ENCODE measurements around the gene PDAP1.

PDAP1 gene

GRCh38 chr7:99365318-99366141 is 42.9 kb downstream of the PDAP1 start:
- TF ChIP-seq GATA2 (IDR thresholded peaks at IDR 0.05; ENCODE audit: low read depth, low read length) (no peak), GATA3 (IDR thresholded peaks at IDR 0.05; ENCODE audit: low read depth, low read length) (no peak)

GRCh38 chr7:99363286-99363685 is 45.1 kb downstream of the PDAP1 start:
- TF ChIP-seq GATA2 (IDR thresholded peaks at IDR 0.05; ENCODE audit: low read depth, low read length) (no peak), GATA3 (IDR thresholded peaks at IDR 0.05; ENCODE audit: low read depth, low read length) (no peak)

DNA sequence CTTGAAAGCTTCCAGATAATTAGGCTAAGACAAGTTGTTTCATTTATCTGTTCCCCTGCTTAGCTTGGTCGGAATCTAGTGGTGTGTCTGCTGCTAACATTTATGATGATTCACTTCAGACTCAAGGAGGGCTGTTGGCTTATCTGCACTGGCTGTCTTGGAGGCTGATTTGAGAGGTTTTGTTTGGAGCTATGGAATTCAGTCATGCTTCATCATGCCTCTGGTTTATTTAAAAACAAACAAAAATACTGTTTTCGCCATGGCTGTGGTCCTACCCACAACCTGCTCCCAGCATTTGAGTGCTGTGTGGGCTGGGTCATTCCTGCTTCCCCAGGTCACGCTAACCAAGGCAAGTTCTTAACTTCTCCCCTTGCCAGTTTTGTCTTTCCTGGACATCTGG is 45.6 kb downstream of the PDAP1 start:
- TF ChIP-seq GATA2 (IDR thresholded peaks at IDR 0.05; ENCODE audit: low read depth, low read length), result no peak
- no peak for TF ChIP-seq GATA3 (IDR thresholded peaks at IDR 0.05; ENCODE audit: low read depth, low read length)

DNA sequence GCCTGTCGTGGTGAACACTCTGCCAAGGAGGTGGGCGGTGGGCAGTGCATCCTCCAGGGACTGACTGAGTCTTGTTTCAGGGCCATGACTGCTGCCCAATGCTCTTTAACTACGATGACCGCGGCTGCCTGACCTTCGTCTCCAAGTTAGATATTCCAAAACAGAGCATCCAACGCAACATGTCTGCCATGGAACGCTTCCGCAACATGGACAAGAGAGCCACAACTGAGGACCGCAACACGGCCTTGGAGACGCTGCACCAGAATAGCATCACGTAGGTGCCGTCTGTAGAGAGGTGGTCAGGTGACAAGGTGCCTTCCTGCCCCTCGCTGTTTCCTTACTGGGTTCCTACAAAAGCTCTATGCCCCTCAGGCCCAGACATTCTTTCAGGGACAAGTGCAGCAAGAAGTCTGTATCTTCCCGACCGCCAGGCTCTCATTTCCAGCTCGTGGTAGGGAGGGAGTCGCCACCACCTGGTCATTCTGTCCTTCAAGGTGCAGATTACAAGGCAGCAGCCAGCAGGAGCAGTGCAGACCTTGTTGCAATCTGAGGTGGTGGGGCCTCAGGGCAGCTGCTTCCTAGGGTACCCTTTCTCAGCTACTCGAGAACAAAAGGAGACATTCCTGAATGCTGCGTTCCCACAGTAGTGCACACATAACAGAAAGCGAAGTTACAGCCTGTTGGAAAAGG is 48.8 kb downstream of the PDAP1 start:
- TF ChIP-seq GATA3 (IDR thresholded peaks at IDR 0.05; ENCODE audit: low read depth, low read length) (no peak), GATA2 (IDR thresholded peaks at IDR 0.05; ENCODE audit: low read depth, low read length) (no peak)

- TF ChIP-seq GATA3 (IDR thresholded peaks at IDR 0.05; ENCODE audit: low read depth, low read length) (no peak), GATA2 (IDR thresholded peaks at IDR 0.05; ENCODE audit: low read depth, low read length) (no peak)
These were observed 50.5 kb downstream of the PDAP1 start for GRCh38 chr7:99357701-99358490.

DNA sequence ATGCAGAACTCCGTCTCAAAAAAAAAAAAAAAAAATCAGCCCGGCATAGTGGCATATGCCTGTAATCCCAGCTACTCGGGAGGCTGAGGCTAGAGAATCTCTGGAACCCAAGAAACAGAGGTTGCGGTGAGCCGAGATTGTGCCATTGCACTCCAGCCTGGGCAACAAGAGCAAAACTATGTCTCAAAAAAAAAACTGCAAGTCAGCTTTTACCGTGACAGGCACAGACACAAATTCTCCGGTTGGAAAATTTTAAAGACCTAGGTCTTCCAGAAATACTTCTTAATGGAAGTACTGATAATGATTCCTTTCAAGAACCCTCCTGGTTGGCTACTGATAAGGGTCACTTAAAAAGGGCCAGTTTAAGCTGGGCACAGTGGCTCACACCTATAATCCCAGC is 53.3 kb downstream of the PDAP1 start:
- TF ChIP-seq GATA3 (IDR thresholded peaks at IDR 0.05; ENCODE audit: low read depth, low read length) (no peak), GATA2 (IDR thresholded peaks at IDR 0.05; ENCODE audit: low read depth, low read length) (no peak)

- TF ChIP-seq GATA3 (IDR thresholded peaks at IDR 0.05; ENCODE audit: low read depth, low read length), result no peak
- no peak for TF ChIP-seq GATA2 (IDR thresholded peaks at IDR 0.05; ENCODE audit: low read depth, low read length)
These were observed 56.1 kb downstream of the PDAP1 start for GRCh38 chr7:99352247-99352646.

All from SH-SY5Y (cell line).